ENCODE data around the gene SORCS2.

- TF ChIP-seq CTCF (IDR thresholded peaks at IDR 0.05; ENCODE audit: low read depth, low read length, poor library complexity, severe bottlenecking) (no peak), EZH2phosphoT487 (IDR thresholded peaks at IDR 0.05; ENCODE audit: borderline replicate concordance, low read length) (no peak)
Measured at GRCh38 chr4:7273738-7274297, 81.5 kb downstream of the SORCS2 start.

All from DOHH2 (cell line).